Activated naive CD4-positive, alpha-beta T cell treated with anti-CD3 and anti-CD28 coated beads, Interleukin-2, amount 10 ng/mL, durations not matched to agents 7 days and 5 days (primary cell): ENCODE data around the gene SPATS2L.

Experiments
- CTCF ChIA-PET: fragments of 350-600 bp; sonication (Branson Sonifier 250); formaldehyde crosslinking; loops from one replicate; lab custom pipeline; 2021; ENCODE audit warnings: antibody characterized with exemption; lab: Charles Lee
- DNase-seq: peaks from one replicate; pipeline ENCODE4 v3.0.0-alpha.2; 2020
- H3K27ac Mint-ChIP-seq: one replicate; pipeline ENCODE4 v1.8.0; 2021; ENCODE audit warnings: mild to moderate bottlenecking, moderate library complexity, mixed read lengths
- H3K27me3 Mint-ChIP-seq: one replicate; pipeline ENCODE4 v1.8.0; 2021; ENCODE audit warnings: mild to moderate bottlenecking, mixed read lengths
- H3K36me3 Mint-ChIP-seq: one replicate; pipeline ENCODE4 v1.8.0; 2021; ENCODE audit warnings: mixed read lengths
- H3K4me1 Mint-ChIP-seq: one replicate; pipeline ENCODE4 v1.8.0; 2021; ENCODE audit warnings: mixed read lengths
- H3K4me3 Mint-ChIP-seq: one replicate; pipeline ENCODE4 v1.8.0; 2021; ENCODE audit warnings: mild to moderate bottlenecking, moderate library complexity, mixed read lengths
- H3K9me3 Mint-ChIP-seq: one replicate; pipeline ENCODE4 v1.8.0; 2021; ENCODE audit warnings: mixed read lengths

Gene SPATS2L

GRCh38 chr2:200354833-200355751 is 48.6 kb downstream of the SPATS2L start:
- CTCF ChIA-PET = no interaction called here
- H3K27ac Mint-ChIP-seq = no peak overlapping the region
- DNase-seq = no peak
- H3K4me3 Mint-ChIP-seq = no peak overlapping the region
- no peaks in the 10 kb centered on the region for H3K27me3 Mint-ChIP-seq
- H3K4me1 Mint-ChIP-seq = no peaks in the 10 kb centered on the region
- no peaks in the 10 kb centered on the region for H3K36me3 Mint-ChIP-seq
- no peaks in the 10 kb centered on the region for H3K9me3 Mint-ChIP-seq

- Mint-ChIP-seq H3K27ac (no peak overlapping the region), H3K9me3 (no peaks in the 10 kb centered on the region), H3K4me1 (no peaks in the 10 kb centered on the region), H3K36me3 (no peaks in the 10 kb centered on the region), H3K27me3 (no peaks in the 10 kb centered on the region), H3K4me3 (no peak overlapping the region)
- no peak for DNase-seq
- CTCF ChIA-PET = no interaction called here
Observed at GRCh38 chr2:200356321-200356720, 49.8 kb downstream of the SPATS2L start.

GRCh38 chr2:200356857-200357384 is 50.4 kb downstream of the SPATS2L start:
- Mint-ChIP-seq H3K9me3 (no peaks in the 10 kb centered on the region), H3K4me1 (no peaks in the 10 kb centered on the region), H3K27me3 (no peaks in the 10 kb centered on the region), H3K4me3 (no peak overlapping the region), H3K27ac (peak overlapping the region; percentile 43), H3K36me3 (no peaks in the 10 kb centered on the region)
- no peak for DNase-seq
- CTCF ChIA-PET = no interaction called here

GRCh38 chr2:200357845-200358244 is 51.4 kb downstream of the SPATS2L start:
- no peak overlapping the region for H3K4me3 Mint-ChIP-seq
- CTCF ChIA-PET = no interaction called here
- H3K27me3 Mint-ChIP-seq = no peaks in the 10 kb centered on the region
- no peaks in the 10 kb centered on the region for H3K9me3 Mint-ChIP-seq
- H3K4me1 Mint-ChIP-seq = no peaks in the 10 kb centered on the region
- H3K36me3 Mint-ChIP-seq = no peaks in the 10 kb centered on the region
- H3K27ac Mint-ChIP-seq = no peak overlapping the region
- DNase-seq = no peak

GRCh38 chr2:200359552-200359951 is 53.1 kb downstream of the SPATS2L start:
- H3K36me3 Mint-ChIP-seq = no peaks in the 10 kb centered on the region
- no peak for DNase-seq
- no peak overlapping the region for H3K4me3 Mint-ChIP-seq
- CTCF ChIA-PET = interaction anchor here (0.6 kb wide), 1 partner anchor 113 kb away, joined by 3 read pairs; no protein-coding TSS in a partner anchor
- H3K27me3 Mint-ChIP-seq = no peaks in the 10 kb centered on the region
- H3K27ac Mint-ChIP-seq = no peak overlapping the region
- no peaks in the 10 kb centered on the region for H3K4me1 Mint-ChIP-seq
- H3K9me3 Mint-ChIP-seq = no peaks in the 10 kb centered on the region

- H3K27ac Mint-ChIP-seq = no peak overlapping the region
- no peaks in the 10 kb centered on the region for H3K9me3 Mint-ChIP-seq
Observed at GRCh38 chr2:200360364-200360763, 53.9 kb downstream of the SPATS2L start.

GRCh38 chr2:200362202-200362917 is 55.9 kb downstream of the SPATS2L start:
- H3K27ac Mint-ChIP-seq = no peak overlapping the region
- H3K9me3 Mint-ChIP-seq = no peaks in the 10 kb centered on the region

More at GRCh38 chr2:200360364-200360763, 53.9 kb downstream of the SPATS2L start:
- H3K27me3 Mint-ChIP-seq = no peaks in the 10 kb centered on the region
- CTCF ChIA-PET = no interaction called here
- no peaks in the 10 kb centered on the region for H3K4me1 Mint-ChIP-seq
- DNase-seq = no peak
- no peaks in the 10 kb centered on the region for H3K36me3 Mint-ChIP-seq
- no peak overlapping the region for H3K4me3 Mint-ChIP-seq

GRCh38 chr2:200363279-200363678 is 56.8 kb downstream of the SPATS2L start:
- DNase-seq = no peak
- CTCF ChIA-PET = interaction anchor here (0.6 kb wide), 1 partner anchor 107 kb away, joined by 3 read pairs; no protein-coding TSS in a partner anchor
- H3K36me3 Mint-ChIP-seq = no peaks in the 10 kb centered on the region
- no peak overlapping the region for H3K4me3 Mint-ChIP-seq
- no peaks in the 10 kb centered on the region for H3K4me1 Mint-ChIP-seq
- H3K27me3 Mint-ChIP-seq = peaks cover 3% of the 10 kb centered on the region
- H3K9me3 Mint-ChIP-seq = no peaks in the 10 kb centered on the region
- no peak overlapping the region for H3K27ac Mint-ChIP-seq

More at GRCh38 chr2:200362202-200362917, 55.9 kb downstream of the SPATS2L start:
- Mint-ChIP-seq H3K4me3 (no peak overlapping the region), H3K4me1 (no peaks in the 10 kb centered on the region), H3K27me3 (peaks cover 3% of the 10 kb centered on the region), H3K36me3 (no peaks in the 10 kb centered on the region)
- CTCF ChIA-PET = no interaction called here
- DNase-seq = no peak

- no peak overlapping the region for H3K27ac Mint-ChIP-seq
- CTCF ChIA-PET = interaction anchor here (0.6 kb wide), 1 partner anchor 106 kb away, joined by 3 read pairs; no protein-coding TSS in a partner anchor
- no peaks in the 10 kb centered on the region for H3K36me3 Mint-ChIP-seq
- no peaks in the 10 kb centered on the region for H3K4me1 Mint-ChIP-seq
- H3K4me3 Mint-ChIP-seq = no peak overlapping the region
- no peak for DNase-seq
- H3K9me3 Mint-ChIP-seq = no peaks in the 10 kb centered on the region
- peaks cover 3% of the 10 kb centered on the region for H3K27me3 Mint-ChIP-seq
Observed at GRCh38 chr2:200364142-200364541, 57.6 kb downstream of the SPATS2L start.

- no peaks in the 10 kb centered on the region for H3K36me3 Mint-ChIP-seq
- no peak for DNase-seq
- H3K4me3 Mint-ChIP-seq = no peak overlapping the region
- no peaks in the 10 kb centered on the region for H3K9me3 Mint-ChIP-seq
- CTCF ChIA-PET = no interaction called here
- H3K4me1 Mint-ChIP-seq = no peaks in the 10 kb centered on the region
- H3K27ac Mint-ChIP-seq = no peak overlapping the region
- H3K27me3 Mint-ChIP-seq = peaks cover 3% of the 10 kb centered on the region
Observed at GRCh38 chr2:200364620-200365019, 58.1 kb downstream of the SPATS2L start.

GRCh38 chr2:200365209-200365608 is 58.7 kb downstream of the SPATS2L start:
- DNase-seq = no peak
- peaks cover 3% of the 10 kb centered on the region for H3K27me3 Mint-ChIP-seq
- H3K36me3 Mint-ChIP-seq = no peaks in the 10 kb centered on the region
- no peaks in the 10 kb centered on the region for H3K9me3 Mint-ChIP-seq
- H3K27ac Mint-ChIP-seq = no peak overlapping the region
- H3K4me3 Mint-ChIP-seq = no peak overlapping the region
- H3K4me1 Mint-ChIP-seq = no peaks in the 10 kb centered on the region
- CTCF ChIA-PET = no interaction called here

GRCh38 chr2:200367155-200367554 is 60.7 kb downstream of the SPATS2L start:
- CTCF ChIA-PET = no interaction called here
- no peak overlapping the region for H3K27ac Mint-ChIP-seq
- H3K27me3 Mint-ChIP-seq = peaks cover 3% of the 10 kb centered on the region
- no peaks in the 10 kb centered on the region for H3K9me3 Mint-ChIP-seq
- no peak overlapping the region for H3K4me3 Mint-ChIP-seq
- no peaks in the 10 kb centered on the region for H3K36me3 Mint-ChIP-seq
- no peaks in the 10 kb centered on the region for H3K4me1 Mint-ChIP-seq
- no peak for DNase-seq

GRCh38 chr2:200369886-200370285 is 63.4 kb downstream of the SPATS2L start:
- no peak overlapping the region for H3K27ac Mint-ChIP-seq
- peaks cover 3% of the 10 kb centered on the region for H3K27me3 Mint-ChIP-seq
- no peaks in the 10 kb centered on the region for H3K9me3 Mint-ChIP-seq
- DNase-seq = no peak
- H3K36me3 Mint-ChIP-seq = no peaks in the 10 kb centered on the region
- CTCF ChIA-PET = no interaction called here
- no peak overlapping the region for H3K4me3 Mint-ChIP-seq
- H3K4me1 Mint-ChIP-seq = peaks cover 22% of the 10 kb centered on the region

- Mint-ChIP-seq H3K4me3 (peak overlapping the region; percentile 81), H3K36me3 (no peaks in the 10 kb centered on the region), H3K9me3 (no peaks in the 10 kb centered on the region), H3K4me1 (peaks cover 55% of the 10 kb centered on the region), H3K27me3 (no peaks in the 10 kb centered on the region), H3K27ac (peak overlapping the region; percentile 97)
- no peak for DNase-seq
- CTCF ChIA-PET = interaction anchor here (1.2 to 2.1 kb wide), 4 partner anchors 35 to 110 kb away, joined by 3 to 5 read pairs (median 3); no protein-coding TSS in a partner anchor
Observed at GRCh38 chr2:200373231-200373630, 66.7 kb downstream of the SPATS2L start.
